ENCODE data around the gene TNFSF12. TPM values are rescaled to one million over a fixed set of nuclear protein-coding genes. Genes with fewer than 3 reads are reported as not detected.
A peak's percentile ranks its signal among the peaks of the same experiment; 100 is the strongest.
"Not testable (repeated sequence)": the region's sequence is repeated elsewhere in the genome, so short reads cannot be mapped to it uniquely, and the experiment has no call there.

The TNFSF12 gene
- total RNA-seq, 1 donor from 2014 or later = 18.0 TPM

- DNase-seq = peak; percentile 59
Observed at GRCh38 chr17:7587420-7588151, 38.7 kb downstream of the TNFSF12 start.

GRCh38 chr17:7588553-7589203 lies 39.8 kb downstream of the TNFSF12 start:
- DNase-seq = no peak

GRCh38 chr17:7589204-7589868 lies 40.5 kb downstream of the TNFSF12 start:
- DNase-seq = peak; percentile 95

- peak; percentile 42 for DNase-seq
Observed at GRCh38 chr17:7589891-7590691, 41.2 kb downstream of the TNFSF12 start, which contains the start of gene SOX15. Gene SOX15, minus strand, starts transcription at chr17:7590094. Its CDS starts 418 bp downstream, at chr17:7589676.

- no peak for DNase-seq
Observed at GRCh38 chr17:7590743-7591142, 41.9 kb downstream of the TNFSF12 start.

GRCh38 chr17:7591596-7591995 lies 42.7 kb downstream of the TNFSF12 start:
- DNase-seq = no peak

GRCh38 chr17:7592422-7593021 lies 43.7 kb downstream of the TNFSF12 start:
- no peak for DNase-seq

GRCh38 chr17:7593296-7593695 lies 44.4 kb downstream of the TNFSF12 start:
- DNase-seq = no peak

GRCh38 chr17:7597561-7597960 lies 48.7 kb downstream of the TNFSF12 start:
- not testable (repeated sequence) for DNase-seq

GRCh38 chr17:7606280-7606679 lies 57.4 kb downstream of the TNFSF12 start:
- no peak for DNase-seq

Small RNA genes within 50 kb of the gene (small RNA-seq; reads per million reads assigned to genes)
- not detected for gene CD68 (ENCODE audit: low replicate concordance)
- not detected for gene RF00019 (ENCODE audit: low replicate concordance)
- not detected for gene SNORA48 (ENCODE audit: low replicate concordance)
- not detected for gene SNORD10 (ENCODE audit: low replicate concordance)

Other genes starting within 250 kb of the TNFSF12 start
- gene EIF5A, start 241.4 kb upstream of the TNFSF12 start, total RNA-seq = 212 TPM
- 35.3 TPM for gene GPS2, start 233.7 kb upstream of the TNFSF12 start, total RNA-seq
- gene NEURL4, start 219.7 kb upstream of the TNFSF12 start, total RNA-seq = 22.5 TPM
- gene ACAP1, start 212.5 kb upstream of the TNFSF12 start, total RNA-seq = 1.7 TPM
- 3.4 TPM for gene KCTD11, start 196.9 kb upstream of the TNFSF12 start, total RNA-seq
- gene TMEM95, start 193.9 kb upstream of the TNFSF12 start, total RNA-seq = not detected
- gene TNK1, start 168.0 kb upstream of the TNFSF12 start, total RNA-seq = 2.1 TPM
- 9.4 TPM for gene PLSCR3, start 154.5 kb upstream of the TNFSF12 start, total RNA-seq
- gene TMEM256, start 145.0 kb upstream of the TNFSF12 start, total RNA-seq = 69.0 TPM
- gene NLGN2, start 141.2 kb upstream of the TNFSF12 start, total RNA-seq = 9.3 TPM
- not detected for gene SPEM1, start 128.7 kb upstream of the TNFSF12 start, total RNA-seq
- not detected for gene SPEM2, start 123.4 kb upstream of the TNFSF12 start, total RNA-seq
- gene SPEM3, start 120.2 kb upstream of the TNFSF12 start, total RNA-seq = not detected
- 2.4 TPM for gene TMEM102, start 113.6 kb upstream of the TNFSF12 start, total RNA-seq
- gene FGF11, start 109.5 kb upstream of the TNFSF12 start, total RNA-seq = 5.4 TPM
- gene CHRNB1, start 104.0 kb upstream of the TNFSF12 start, total RNA-seq = 27.9 TPM
- 22.9 TPM for gene ZBTB4, start 69.4 kb upstream of the TNFSF12 start, total RNA-seq
- gene SLC35G6, start 67.6 kb upstream of the TNFSF12 start, total RNA-seq = not detected
- gene POLR2A, start 64.7 kb upstream of the TNFSF12 start, total RNA-seq = 71.4 TPM
- gene TNFSF13, start 9.7 kb downstream of the TNFSF12 start, total RNA-seq = 6.6 TPM
- 36.8 TPM for gene SENP3, start 12.9 kb downstream of the TNFSF12 start, total RNA-seq
- gene CD68, start 30.6 kb downstream of the TNFSF12 start, total RNA-seq = 2.4 TPM
- gene MPDU1, start 34.8 kb downstream of the TNFSF12 start, total RNA-seq = 27.4 TPM
- 9.6 TPM for gene SOX15, start 41.0 kb downstream of the TNFSF12 start, total RNA-seq
- 47.8 TPM for gene FXR2, start 65.8 kb downstream of the TNFSF12 start, total RNA-seq
- 33.2 TPM for gene SAT2, start 78.8 kb downstream of the TNFSF12 start, total RNA-seq
- not detected for gene SHBG, start 81.1 kb downstream of the TNFSF12 start, total RNA-seq
- 0.92 TPM for gene ATP1B2, start 101.9 kb downstream of the TNFSF12 start, total RNA-seq
- gene TP53, start 138.4 kb downstream of the TNFSF12 start, total RNA-seq = 23.6 TPM
- gene WRAP53, start 139.4 kb downstream of the TNFSF12 start, total RNA-seq = 5.2 TPM
- 2.3 TPM for gene EFNB3, start 156.1 kb downstream of the TNFSF12 start, total RNA-seq
- 0.31 TPM for gene DNAH2, start 168.7 kb downstream of the TNFSF12 start, total RNA-seq